HG02973 (cell line): ENCODE measurements around the gene DAPP1.
"Not testable (repeated sequence)": the region's sequence is repeated elsewhere in the genome, so short reads cannot be mapped to it uniquely, and the experiment has no call there.

ENCODE experiments used
- ATAC-seq: cut with Tn5 transposase; IDR thresholded peaks from one replicate; pipeline ENCODE4 v1.9.1; 2021; ENCODE audit warnings: moderate library complexity; ENCODE audit not compliant: unreplicated experiment

Gene DAPP1, protein sequence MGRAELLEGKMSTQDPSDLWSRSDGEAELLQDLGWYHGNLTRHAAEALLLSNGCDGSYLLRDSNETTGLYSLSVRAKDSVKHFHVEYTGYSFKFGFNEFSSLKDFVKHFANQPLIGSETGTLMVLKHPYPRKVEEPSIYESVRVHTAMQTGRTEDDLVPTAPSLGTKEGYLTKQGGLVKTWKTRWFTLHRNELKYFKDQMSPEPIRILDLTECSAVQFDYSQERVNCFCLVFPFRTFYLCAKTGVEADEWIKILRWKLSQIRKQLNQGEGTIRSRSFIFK

DNA sequence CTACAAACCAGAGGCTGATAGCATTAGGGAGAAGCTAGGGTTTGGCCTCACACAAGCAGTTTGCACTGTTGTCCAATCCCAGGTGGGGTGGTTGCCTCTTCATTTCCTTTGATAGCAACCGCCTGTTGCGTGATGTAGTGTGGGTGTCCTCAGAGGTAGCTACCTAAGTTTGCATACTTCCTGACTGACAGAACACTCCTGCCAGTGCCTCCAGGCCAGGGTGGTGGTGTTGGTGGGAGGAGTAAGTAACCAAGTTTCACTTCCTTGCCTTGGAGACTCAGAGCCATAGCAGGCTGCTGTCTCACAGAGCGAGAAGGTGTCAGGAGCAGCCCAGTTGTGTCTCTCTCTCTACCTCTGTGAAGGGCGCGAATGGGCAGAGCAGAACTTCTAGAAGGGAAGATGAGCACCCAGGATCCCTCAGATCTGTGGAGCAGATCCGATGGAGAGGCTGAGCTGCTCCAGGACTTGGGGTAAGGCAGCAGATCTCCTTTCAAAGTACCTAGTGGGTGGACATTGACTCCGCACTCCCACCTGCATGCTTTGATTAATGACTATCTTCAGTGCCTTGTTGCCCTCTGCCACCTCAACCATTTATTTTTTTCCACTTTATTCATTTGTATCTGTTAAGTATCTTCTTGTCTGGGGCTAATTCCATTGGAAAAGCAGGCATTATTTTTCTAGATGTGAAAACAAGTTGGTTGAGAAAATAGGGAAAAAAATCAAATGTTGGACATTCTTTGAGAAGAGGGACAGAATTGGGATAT, at the start of gene DAPP1:
Gene DAPP1, plus strand, starts transcription at position 283 of the 764 bp plus-strand sequence. Its CDS starts 87 bp downstream, at position 370.
- peak; percentile 96 for ATAC-seq

DNA sequence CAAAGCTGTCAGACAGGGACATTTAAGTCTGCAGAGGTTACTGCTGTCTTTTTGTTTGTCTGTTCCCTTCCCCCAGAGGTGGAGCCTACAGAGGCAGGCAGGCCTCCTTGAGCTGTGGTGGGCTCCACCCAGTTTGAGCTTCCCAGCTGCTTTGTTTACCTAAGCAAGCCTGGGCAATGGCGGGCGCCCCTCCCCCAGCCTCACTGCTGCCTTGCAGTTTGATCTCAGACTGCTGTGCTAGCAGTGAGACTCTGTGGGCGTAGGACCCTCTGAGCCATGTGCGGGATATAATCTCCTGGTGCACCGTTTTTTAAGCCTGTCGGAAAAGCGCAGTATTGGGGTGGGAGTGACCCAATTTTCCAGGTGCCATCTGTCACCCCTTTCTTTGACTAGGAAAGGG, 45.8 kb upstream of the DAPP1 start:
- not testable (repeated sequence) for ATAC-seq

DNA sequence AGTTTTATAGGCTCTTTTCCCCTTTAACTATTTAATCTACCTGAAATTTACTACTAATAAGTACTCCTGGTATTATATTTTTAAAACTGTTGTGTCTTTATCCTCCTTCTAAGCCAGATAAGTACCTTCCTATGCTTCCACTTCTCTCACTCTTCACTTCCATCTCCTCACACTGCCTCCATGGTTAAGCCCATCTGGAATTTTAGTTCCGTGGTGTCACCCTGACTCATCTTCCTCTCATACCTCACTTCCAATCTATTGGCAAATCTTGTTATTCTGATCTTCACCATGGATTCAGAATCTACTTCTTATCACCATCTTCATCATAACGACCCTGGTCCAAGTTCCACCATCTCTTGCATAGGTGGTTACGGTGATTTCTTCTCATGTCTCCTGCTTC, 32.7 kb upstream of the DAPP1 start:
- no peak for ATAC-seq

DNA sequence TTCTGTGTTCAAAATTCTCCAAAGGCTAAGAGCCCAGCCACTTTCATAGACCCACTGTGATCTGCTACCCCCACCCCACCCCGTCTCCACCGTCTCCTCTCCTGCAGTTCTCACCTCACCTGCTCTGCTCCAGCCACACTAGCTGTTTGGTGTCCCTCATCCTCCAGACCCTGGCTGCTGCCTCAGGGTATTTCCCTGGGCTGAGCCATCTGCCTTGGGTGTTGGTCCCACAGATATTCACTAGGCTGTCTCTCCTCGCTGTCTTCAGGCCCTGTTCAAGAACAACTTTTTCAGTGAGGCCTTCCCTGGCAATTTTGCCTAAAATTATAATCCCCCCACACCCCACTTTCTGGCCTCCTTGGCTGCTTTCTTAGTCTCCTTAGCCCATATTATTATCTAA, 31.8 kb upstream of the DAPP1 start:
- no peak for ATAC-seq

DNA sequence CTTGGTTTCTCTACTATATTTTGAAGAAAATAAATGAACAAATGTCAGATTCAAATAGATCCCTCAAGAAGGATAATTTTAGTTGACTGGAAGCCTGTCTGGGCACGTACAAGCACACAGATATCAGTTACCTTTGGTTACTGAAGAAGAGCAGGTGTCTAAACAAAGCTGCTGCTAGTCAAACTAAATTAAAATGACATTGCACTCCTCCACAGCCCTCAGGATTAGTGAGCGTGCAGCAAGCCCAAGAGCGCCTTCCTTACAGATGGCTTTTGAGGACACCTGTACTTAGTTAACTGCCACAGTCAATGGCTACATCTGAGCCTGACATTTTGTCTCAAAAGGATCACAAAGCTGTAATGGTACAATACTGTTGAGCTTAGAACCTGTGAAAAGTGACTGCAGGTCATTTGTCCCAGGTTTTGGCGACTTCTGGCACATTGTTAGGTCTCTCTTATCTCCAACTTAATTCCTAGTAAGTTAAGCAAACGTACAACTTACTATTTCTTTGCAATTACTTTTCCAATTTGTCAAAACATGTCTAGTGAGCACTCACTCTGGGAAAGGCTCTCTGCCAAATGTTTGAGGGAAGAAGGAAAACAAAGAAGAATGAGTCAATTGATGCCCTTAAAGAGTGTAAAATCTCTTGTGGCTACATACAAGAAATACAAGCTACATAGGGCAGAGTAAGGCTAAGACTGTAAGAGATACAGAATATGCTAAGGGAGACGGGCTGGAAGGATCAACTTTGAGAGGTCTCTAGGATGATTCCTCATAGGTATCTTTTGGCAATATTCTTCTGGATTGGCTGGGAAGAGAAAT, 25.6 kb upstream of the DAPP1 start:
- ATAC-seq, result no peak

DNA sequence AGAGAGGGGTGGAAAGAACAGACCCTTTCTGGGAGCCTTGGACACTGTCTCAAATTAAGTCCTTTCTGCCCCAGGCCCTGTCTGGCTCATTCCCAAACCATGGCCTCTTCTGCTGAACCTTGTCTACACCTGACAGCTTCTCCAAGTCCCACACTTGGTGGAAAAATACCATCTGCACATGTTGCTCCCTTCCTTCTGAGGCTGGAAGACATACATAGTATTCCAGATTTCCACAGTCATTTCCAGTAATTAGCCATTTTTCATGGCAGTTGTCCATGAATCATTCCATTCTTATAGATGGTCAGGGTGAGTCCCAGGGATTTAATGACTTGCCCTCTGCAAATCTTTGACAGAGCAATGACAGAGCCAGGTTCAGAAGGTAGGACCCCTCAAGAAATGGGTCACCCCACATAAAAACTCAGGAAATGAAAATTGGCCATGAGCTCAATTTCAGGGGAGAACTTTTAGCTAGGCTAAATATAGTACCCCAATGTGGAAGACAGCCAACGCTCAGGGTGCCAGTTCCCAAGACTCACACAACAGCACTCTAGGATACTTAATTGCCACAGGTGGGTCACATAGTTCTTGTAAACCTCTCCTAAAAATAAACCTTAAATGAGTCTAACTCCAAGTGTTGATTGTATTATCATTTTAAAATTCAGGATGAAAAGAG, 16.2 kb upstream of the DAPP1 start:
- ATAC-seq, result no peak

DNA sequence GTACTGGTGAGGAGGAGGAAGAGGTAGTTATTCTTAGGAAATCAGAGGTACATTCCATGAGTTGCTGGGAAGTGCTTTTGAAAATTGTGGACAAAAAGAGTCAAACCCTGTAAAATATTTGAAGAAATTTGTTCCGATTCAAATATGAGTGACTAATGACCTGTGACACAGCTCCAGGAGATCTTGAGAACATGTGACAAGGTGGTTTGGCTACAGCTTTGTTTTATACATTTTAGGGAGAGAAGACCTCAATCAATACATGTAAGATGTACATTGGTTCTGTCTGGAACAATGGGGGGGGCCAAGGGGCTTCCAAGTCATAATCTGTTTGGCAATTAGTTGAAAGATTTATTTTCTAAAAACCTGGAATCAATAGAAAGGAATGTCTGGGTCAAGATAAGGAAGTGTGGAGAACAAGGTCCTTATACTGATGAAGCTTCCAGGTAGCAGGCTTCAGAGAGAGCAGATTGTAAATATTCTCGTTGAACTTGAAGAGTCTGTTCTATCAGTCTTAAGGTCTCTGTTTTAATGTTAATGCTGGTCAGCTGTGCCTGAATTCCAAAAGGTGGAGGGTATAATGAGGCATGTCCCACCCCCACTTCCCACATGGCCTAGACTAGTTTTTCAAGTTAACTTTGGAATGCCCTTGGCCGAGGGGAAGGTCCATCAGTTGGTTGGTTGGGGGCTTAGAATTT, 15.5 kb upstream of the DAPP1 start:
- ATAC-seq, result no peak

DNA sequence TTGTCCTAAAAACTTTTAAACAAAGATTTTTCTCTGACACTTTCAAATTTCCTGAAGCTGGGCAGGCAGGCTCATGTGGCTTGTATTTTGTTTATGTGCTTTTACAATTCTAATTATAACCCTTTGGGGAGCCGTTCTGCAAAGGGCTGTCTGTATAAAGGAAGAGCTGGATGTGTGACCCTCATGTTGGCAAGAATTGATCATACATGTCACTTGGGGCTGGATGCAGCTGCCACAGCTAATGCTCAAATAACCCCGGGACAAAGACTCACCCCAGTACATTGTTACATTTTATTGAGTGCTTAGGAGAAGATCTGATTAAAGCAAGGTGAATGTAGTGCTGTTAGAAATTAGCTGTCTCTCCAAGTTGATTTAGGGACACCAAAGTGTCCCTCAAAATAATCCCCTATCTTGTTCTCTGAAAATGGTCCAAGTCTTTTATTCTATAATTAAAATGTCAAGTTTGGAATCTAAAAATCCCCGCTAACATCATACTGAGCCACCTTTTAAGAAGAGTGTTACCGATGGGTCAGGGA, 13.0 kb upstream of the DAPP1 start:
- no peak for ATAC-seq

DNA sequence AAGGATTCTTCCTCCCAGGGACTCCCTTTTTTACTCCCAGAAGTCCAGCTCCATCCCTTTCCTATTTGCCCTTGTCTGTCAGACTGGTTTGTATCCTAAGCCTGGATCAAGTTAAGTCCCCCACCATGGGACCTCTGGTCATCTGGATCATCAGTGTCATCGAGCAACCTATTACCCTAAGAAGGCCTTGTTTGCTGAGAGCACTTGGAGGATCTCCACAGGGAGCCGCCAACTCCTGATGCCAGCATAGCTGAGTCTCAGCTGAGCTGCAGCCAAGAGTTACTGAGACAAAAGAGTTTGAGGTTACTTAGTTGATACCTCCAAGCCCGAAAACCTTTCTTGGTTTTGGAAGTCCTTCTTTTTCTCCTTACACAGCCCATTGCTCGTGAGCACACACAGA, 10.1 kb upstream of the DAPP1 start:
- no peak for ATAC-seq

DNA sequence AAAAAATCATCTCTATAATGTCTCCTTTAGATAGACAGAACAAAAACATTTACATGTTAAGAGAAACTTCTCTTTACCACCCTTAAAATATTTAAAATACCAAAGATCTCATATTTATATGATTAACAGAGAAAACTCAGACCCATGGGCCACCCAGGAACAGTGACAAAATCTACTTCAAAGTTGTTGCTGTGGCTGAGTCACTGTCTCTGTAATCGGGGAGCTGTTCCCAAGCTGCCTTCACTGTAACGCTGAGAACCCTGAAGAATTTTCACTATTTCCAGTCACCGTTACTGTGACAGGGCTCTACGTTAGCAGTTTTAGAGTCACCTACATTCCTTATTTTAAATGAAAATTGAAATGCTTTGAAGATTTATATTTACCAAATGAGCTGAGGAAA, 9.0 kb upstream of the DAPP1 start:
- no peak for ATAC-seq

DNA sequence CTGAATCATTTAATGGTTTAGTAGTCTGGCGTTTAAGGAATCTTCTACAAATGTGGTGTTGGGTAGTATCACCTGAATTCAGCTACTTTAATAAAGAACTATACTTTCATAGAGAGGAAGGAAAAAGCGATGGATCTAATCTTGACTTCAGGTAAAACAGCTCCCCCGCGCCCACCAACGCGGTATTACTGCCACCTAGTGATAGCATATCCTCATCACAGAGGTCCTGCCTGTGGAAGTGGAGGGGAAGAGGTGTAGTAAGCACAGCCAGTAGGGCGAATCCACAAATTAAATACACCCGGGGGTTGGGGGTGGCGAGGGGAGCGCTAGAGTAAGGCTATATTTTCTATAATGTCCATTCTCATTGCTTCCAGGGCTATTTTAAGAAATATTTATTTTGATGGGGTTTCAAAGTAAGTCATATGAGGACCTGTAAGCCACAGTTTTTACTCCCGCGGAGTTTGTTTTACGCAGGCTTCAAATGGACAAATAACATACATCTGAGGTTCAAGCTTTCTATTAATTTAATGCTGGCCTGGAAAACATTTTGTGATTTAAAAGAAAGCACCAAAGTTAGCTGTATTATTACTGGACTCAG, 8.3 kb upstream of the DAPP1 start:
- peak; percentile 93 for ATAC-seq

DNA sequence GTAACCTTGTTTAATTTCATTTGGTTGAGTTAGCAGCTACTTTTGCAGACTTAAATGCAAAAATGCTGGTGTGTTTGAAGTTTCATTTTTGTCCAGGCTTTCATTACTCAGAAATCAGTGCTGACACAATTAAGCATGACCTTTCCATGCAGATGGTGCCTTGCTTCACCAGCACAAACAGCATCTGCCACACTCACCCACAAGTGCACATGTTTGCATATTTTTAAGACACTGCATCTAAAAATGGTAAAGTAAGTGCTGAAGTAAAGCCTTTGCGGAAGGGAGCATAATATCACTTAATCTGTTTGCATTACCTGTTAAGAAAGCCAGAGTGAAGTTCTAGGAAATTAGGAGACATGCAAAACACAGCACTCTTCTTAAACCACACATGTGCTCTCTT, 7.3 kb upstream of the DAPP1 start:
- ATAC-seq, result no peak

DNA sequence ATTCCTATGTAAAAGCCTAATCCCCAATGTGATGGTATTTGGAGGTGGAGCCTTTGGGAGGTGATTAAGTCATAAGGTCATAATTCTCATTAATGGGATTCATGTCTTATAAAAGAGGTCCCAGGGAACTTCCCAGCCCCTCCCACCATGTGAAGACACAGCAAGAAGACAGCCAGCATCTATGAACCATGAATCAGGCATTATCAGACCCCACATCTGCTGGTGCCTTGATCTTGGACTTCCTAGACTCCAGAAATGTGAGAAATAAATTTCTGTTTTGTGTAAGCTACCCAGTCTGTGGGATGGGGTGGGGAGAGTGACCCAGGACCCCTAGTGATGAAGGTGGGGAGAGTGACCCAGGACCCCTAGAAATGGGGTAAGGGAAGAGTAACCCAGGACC, 6.1 kb upstream of the DAPP1 start:
- no peak for ATAC-seq

DNA sequence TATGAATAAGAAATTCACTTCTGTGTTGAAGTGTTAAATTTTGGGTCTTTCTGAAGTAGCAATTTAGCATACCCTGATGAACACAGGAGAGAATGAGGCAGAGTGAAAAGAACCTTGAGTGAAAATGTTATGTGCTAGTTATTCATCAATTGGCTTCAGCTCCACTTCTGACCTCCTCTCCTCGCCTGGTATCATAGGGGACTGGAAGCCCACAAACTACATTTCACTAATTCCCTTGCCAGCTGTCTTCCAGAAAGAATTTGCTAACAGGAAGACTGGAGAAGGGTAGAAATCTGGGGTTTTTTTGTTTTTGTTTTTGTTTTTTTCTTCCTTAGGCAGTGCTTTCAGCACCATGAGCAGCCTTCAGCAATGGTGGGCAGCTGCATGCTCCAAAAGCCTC, 5.5 kb upstream of the DAPP1 start:
- ATAC-seq, result no peak

DNA sequence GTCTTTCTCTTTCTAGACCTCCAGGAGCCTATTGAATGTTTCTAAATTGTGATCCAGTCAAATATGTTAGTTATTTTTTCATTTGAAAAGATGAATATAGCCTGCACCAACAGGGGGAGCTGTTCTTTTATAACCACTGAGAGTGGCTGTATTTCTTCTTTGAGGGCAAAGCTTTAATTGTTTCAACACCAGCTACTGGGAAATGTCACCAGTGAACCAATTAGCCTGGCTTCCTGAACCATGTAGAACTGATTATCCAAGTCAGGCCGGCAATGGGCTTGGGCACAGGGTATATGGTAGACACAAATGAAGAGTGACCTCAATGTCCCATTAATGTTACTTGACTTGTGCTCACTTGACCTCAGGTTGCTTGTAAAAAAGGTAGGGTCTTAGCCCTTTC, 4.8 kb upstream of the DAPP1 start:
- ATAC-seq, result no peak

DNA sequence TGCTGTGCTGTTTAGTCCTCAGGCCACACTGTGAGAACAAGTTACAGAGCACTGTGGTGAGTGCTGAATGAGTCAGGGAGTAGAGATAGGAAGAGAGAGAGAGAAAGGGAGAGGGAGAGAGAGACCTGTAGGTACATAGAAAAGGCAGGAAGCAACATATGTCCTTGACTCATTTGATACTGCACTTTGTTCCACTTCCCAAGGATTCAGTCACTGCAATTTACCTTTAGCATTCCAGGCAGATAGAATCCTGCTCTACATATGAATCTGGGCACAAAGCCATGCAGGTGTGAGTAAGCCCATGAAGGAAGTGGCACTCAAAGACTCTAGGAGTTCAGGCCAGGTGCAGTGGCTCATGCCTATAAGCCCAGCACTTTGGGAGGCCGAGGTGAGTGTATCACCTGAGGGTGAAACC, 1.0 kb upstream of the DAPP1 start:
- no peak for ATAC-seq

DNA sequence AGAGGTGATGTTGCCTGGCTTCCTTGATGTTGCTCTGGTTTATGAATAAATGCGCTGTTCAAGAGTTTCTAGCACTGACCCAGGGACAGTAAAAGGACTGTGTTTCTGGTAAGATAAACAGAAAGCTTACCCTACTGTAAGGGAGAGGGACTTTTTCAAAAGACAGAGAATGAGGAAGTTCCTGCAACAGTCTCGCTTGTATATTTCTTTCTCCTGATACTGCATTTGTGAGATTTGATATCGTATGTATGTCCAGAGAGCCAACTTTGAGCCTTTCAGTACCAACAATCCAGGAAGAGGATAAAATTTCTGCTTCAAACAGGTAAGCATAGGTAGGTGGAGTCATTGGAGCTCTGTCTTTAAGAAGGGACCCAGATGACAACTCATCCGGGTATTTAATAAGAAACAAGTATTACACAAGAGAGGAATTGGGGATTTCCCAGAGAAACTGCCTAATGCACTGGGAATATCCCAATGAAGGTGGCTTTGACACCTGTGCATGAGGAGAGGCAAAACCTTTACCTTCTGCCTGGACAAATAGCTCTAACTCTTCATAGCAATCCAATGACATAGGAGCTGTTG, 773 bp downstream of the DAPP1 start:
- ATAC-seq, result peak; percentile 24

DNA sequence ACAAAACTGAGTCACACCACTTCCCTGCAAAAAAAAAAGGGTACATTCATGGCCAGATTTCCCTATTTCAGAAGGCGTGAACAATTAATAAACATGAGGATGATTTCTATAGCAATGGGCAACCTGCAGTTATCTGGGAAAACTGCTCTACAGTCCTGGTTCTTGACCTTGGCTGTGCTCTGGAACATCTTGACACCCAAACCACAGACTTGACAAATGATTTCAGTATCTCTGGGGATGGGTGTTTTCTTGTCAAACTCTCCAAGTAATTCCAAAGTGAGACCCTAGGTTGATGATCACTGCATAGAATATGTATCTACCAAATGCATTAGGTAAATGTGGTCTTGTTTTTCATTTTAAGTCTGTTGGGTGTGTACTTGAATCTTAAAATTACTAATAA, 2.0 kb downstream of the DAPP1 start:
- no peak for ATAC-seq

DNA sequence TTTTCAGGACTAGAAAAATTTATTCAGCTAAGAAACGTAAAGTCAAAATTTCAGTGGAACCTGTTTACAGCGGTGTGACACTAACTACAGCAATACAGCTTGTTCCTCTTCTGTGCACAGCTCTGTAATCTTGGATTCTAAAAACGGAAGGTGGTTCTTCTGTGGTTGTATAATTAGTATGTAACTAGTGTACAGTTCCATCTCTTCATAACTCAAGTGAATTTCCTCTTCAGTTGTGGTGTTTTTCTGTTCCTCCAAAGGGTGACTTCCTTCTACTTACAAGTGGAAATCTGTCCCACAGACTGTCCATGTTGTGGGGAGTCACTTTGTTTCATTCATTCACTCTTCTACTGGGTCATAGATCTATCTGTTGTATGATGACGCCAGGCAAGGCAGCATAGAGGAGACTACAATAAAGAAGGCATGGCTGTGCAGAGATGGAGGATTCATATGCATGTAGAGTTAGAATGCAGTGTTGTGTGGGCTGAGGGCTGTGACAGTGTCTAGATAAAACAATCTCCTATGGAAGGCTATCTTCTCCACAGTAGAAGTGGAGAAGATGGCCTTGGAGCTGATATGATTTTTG, 5.4 kb downstream of the DAPP1 start:
- ATAC-seq, result peak; percentile 81
